K562 treated with DMSO at 1 percent for 12 hours (cell line): ENCODE data around the gene FDX1. TPM values are rescaled to one million over a fixed set of nuclear protein-coding genes. Genes with fewer than 3 reads are reported as not detected.

Experiments
- total RNA-seq: library from RNA; unstranded; fragments of 300-600 nt; gene quantifications from 2 replicates; pipeline ENCODE4 v1.2.3, GENCODE V29; 2022; ENCODE audit not compliant: insufficient read depth

Gene FDX1
- total RNA-seq, result 8.9 and 11.2 TPM in 2 replicates

GRCh38 chr11:110429731-110430266 is at the start of gene FDX1:
TSS of gene FDX1 (plus strand) at chr11:110429948. CDS start at chr11:110430121, 173 bp downstream.

Other genes with a start within 250 kb of the FDX1 start
- 20.4 and 57.3 TPM in 2 replicates for gene RDX, start 133.3 kb upstream of the FDX1 start, total RNA-seq